GM23338 (cell line): ENCODE results near the gene HNF1B. TPM values are rescaled to one million over a fixed set of nuclear protein-coding genes. Genes with fewer than 3 reads are reported as not detected.

Experiments used
- CREB1 ChIP-seq: fragments of 250-450 bp; sonication (Bioruptor Pico); IDR thresholded peaks from 2 replicates; pipeline ENCODE4 v1.5.0; 2020; ENCODE audit warnings: low read depth, mild to moderate bottlenecking, moderate library complexity
- EZH2phosphoT487 ChIP-seq: fragments of 200-600 bp; sonication (generic); IDR thresholded peaks from one replicate; pipeline ENCODE4 v1.8.1; 2018; ENCODE audit warnings: antibody characterized with exemption; ENCODE audit not compliant: unreplicated experiment
- JUNB ChIP-seq: IDR thresholded peaks from one replicate; pipeline ENCODE4 v1.6.1; 2016; ENCODE audit warnings: antibody characterized with exemption; ENCODE audit not compliant: unreplicated experiment
- NANOG ChIP-seq: IDR thresholded peaks from 2 replicates; pipeline ENCODE4 v1.6.1; 2016; ENCODE audit warnings: antibody characterized with exemption, borderline replicate concordance
- STAT1 ChIP-seq: IDR thresholded peaks from one replicate; pipeline ENCODE4 v1.6.1; 2016; ENCODE audit warnings: antibody characterized with exemption; ENCODE audit not compliant: unreplicated experiment
- ZNF114 ChIP-seq: fragments of 250-450 bp; sonication (Bioruptor Pico); IDR thresholded peaks from 2 replicates; pipeline ENCODE4 v1.5.0; 2020; ENCODE audit warnings: mild to moderate bottlenecking, moderate library complexity
- ZNF331 ChIP-seq: fragments of 250-450 bp; sonication (Bioruptor Pico); IDR thresholded peaks from 2 replicates; pipeline ENCODE4 v1.5.0; 2020; ENCODE audit warnings: low read depth, mild to moderate bottlenecking, moderate library complexity
- polyA plus RNA-seq: library from polyadenylated mRNA; unstranded; fragments of >200 nt; fragmentation: Nextera tagmentation; extraction: Ambion mirVana; gene quantifications from 2 replicates; pipeline ENCODE4 v1.2.1, GENCODE V29; 2016
- total RNA-seq: library from RNA; depleted of rRNA; stranded (reverse); fragments of >200 nt; shearing (Covaris generic); gene quantifications from 2 replicates; pipeline ENCODE4 v1.2.3, GENCODE V29; 2014
- TF ChIP-seq, protein P1 (sequence below): fragments of 250-450 bp; sonication (Bioruptor Pico); IDR thresholded peaks from 2 replicates; pipeline ENCODE4 v1.5.0; 2020; ENCODE audit warnings: mild to moderate bottlenecking, moderate library complexity
- TF ChIP-seq, protein P2 (sequence below): IDR thresholded peaks from one replicate; pipeline ENCODE4 v1.6.1; 2018; ENCODE audit warnings: antibody characterized with exemption; ENCODE audit not compliant: unreplicated experiment

The HNF1B gene
- total and polyA plus RNA-seq, 2 experiments from 2014 or later = 0.07 to 0.19 TPM

- TF ChIP-seq, protein P1, sequence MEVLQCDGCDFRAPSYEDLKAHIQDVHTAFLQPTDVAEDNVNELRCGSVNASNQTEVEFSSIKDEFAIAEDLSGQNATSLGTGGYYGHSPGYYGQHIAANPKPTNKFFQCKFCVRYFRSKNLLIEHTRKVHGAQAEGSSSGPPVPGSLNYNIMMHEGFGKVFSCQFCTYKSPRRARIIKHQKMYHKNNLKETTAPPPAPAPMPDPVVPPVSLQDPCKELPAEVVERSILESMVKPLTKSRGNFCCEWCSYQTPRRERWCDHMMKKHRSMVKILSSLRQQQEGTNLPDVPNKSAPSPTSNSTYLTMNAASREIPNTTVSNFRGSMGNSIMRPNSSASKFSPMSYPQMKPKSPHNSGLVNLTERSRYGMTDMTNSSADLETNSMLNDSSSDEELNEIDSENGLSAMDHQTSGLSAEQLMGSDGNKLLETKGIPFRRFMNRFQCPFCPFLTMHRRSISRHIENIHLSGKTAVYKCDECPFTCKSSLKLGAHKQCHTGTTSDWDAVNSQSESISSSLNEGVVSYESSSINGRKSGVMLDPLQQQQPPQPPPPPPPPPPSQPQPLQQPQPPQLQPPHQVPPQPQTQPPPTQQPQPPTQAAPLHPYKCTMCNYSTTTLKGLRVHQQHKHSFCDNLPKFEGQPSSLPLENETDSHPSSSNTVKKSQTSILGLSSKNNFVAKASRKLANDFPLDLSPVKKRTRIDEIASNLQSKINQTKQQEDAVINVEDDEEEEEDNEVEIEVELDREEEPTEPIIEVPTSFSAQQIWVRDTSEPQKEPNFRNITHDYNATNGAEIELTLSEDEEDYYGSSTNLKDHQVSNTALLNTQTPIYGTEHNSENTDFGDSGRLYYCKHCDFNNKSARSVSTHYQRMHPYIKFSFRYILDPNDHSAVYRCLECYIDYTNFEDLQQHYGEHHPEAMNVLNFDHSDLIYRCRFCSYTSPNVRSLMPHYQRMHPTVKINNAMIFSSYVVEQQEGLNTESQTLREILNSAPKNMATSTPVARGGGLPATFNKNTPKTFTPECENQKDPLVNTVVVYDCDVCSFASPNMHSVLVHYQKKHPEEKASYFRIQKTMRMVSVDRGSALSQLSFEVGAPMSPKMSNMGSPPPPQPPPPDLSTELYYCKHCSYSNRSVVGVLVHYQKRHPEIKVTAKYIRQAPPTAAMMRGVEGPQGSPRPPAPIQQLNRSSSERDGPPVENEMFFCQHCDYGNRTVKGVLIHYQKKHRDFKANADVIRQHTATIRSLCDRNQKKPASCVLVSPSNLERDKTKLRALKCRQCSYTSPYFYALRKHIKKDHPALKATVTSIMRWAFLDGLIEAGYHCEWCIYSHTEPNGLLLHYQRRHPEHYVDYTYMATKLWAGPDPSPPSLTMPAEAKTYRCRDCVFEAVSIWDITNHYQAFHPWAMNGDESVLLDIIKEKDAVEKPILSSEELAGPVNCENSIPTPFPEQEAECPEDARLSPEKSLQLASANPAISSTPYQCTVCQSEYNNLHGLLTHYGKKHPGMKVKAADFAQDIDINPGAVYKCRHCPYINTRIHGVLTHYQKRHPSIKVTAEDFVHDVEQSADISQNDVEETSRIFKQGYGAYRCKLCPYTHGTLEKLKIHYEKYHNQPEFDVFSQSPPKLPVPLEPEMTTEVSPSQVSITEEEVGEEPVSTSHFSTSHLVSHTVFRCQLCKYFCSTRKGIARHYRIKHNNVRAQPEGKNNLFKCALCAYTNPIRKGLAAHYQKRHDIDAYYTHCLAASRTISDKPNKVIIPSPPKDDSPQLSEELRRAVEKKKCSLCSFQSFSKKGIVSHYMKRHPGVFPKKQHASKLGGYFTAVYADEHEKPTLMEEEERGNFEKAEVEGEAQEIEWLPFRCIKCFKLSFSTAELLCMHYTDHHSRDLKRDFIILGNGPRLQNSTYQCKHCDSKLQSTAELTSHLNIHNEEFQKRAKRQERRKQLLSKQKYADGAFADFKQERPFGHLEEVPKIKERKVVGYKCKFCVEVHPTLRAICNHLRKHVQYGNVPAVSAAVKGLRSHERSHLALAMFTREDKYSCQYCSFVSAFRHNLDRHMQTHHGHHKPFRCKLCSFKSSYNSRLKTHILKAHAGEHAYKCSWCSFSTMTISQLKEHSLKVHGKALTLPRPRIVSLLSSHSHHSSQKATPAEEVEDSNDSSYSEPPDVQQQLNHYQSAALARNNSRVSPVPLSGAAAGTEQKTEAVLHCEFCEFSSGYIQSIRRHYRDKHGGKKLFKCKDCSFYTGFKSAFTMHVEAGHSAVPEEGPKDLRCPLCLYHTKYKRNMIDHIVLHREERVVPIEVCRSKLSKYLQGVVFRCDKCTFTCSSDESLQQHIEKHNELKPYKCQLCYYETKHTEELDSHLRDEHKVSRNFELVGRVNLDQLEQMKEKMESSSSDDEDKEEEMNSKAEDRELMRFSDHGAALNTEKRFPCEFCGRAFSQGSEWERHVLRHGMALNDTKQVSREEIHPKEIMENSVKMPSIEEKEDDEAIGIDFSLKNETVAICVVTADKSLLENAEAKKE (CRISPR knock-in tag) = no peak
- no peak for TF ChIP-seq JUNB
- no peak for TF ChIP-seq NANOG
- no peak for TF ChIP-seq CREB1
- TF ChIP-seq ZNF331 (CRISPR knock-in tag) = no peak
- TF ChIP-seq EZH2phosphoT487 = no peak
- TF ChIP-seq, protein P2, sequence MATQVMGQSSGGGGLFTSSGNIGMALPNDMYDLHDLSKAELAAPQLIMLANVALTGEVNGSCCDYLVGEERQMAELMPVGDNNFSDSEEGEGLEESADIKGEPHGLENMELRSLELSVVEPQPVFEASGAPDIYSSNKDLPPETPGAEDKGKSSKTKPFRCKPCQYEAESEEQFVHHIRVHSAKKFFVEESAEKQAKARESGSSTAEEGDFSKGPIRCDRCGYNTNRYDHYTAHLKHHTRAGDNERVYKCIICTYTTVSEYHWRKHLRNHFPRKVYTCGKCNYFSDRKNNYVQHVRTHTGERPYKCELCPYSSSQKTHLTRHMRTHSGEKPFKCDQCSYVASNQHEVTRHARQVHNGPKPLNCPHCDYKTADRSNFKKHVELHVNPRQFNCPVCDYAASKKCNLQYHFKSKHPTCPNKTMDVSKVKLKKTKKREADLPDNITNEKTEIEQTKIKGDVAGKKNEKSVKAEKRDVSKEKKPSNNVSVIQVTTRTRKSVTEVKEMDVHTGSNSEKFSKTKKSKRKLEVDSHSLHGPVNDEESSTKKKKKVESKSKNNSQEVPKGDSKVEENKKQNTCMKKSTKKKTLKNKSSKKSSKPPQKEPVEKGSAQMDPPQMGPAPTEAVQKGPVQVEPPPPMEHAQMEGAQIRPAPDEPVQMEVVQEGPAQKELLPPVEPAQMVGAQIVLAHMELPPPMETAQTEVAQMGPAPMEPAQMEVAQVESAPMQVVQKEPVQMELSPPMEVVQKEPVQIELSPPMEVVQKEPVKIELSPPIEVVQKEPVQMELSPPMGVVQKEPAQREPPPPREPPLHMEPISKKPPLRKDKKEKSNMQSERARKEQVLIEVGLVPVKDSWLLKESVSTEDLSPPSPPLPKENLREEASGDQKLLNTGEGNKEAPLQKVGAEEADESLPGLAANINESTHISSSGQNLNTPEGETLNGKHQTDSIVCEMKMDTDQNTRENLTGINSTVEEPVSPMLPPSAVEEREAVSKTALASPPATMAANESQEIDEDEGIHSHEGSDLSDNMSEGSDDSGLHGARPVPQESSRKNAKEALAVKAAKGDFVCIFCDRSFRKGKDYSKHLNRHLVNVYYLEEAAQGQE = no peak
- TF ChIP-seq ZNF114 (CRISPR knock-in tag) = no peak
- no peak for TF ChIP-seq STAT1
Measured at GRCh38 chr17:37737081-37737480, 7.8 kb downstream of the HNF1B start (continued).
